GM21360 (cell line): Measurements from ENCODE around the gene EXTL1.

Experiments used
- ATAC-seq: cut with Tn5 transposase; IDR thresholded peaks from one replicate; pipeline ENCODE4 v1.9.1; 2021; ENCODE audit warnings: mild to moderate bottlenecking, moderate library complexity; ENCODE audit not compliant: unreplicated experiment

Gene EXTL1

DNA sequence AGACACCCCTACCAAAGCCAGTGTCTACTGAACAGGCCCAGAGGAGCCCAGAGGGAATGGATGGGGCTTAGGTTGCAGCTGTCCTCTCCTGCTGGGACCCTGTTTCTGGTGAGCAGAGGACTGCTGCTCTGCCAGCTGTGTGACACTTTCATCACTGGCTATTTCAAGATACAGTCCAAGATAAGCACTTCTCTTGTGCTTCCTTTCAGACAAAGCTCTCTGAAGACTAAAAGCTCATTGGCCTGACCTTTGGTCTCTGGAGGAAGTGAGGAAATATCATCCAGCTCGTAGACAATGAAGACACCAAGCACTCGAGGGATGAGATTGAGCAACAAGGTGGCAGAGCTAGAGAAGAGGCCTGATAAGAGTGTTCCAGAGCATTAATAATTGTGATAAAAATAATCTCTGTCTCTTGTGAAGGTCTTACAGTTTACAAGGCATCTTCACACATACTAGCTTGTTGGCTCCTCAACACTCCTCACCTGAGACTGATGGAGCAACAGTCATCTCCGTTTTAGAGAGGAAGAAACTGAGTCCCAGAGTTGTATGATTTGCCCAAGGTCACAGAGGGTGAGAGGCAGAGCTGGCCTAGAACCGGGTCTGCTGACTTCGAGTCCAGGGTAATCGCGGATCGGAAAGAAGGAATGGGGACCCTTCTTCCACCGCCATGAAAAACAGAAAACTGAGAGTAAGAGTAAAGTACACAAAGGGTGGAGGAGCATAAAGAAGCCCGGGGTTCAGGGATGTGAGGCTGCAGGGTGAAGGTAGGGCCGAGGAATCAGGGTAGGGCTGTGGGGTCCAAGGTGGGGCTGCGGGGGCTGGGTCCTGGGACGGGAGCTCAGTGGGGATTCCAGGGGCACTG, 24.4 kb upstream of the EXTL1 start:
- no peak for ATAC-seq

- peak; percentile 95 for ATAC-seq
These were observed 23.5 kb upstream of the EXTL1 start, which contains the start of gene PAFAH2 for GRCh38 chr1:25997828-25998761. Gene PAFAH2, minus strand, starts transcription at chr1:25998063. Its CDS starts 7,247 bp downstream, at chr1:25990816.

- no peak for ATAC-seq
These were observed 22.4 kb upstream of the EXTL1 start for GRCh38 chr1:25999041-25999800.

- ATAC-seq = no peak
These were observed 18.3 kb upstream of the EXTL1 start for GRCh38 chr1:26003262-26003661.

- ATAC-seq = no peak
These were observed 17.8 kb upstream of the EXTL1 start for GRCh38 chr1:26003756-26004155.

GRCh38 chr1:26005434-26006105, 16.0 kb upstream of the EXTL1 start:
- no peak for ATAC-seq

- ATAC-seq = no peak
These were observed 14.9 kb upstream of the EXTL1 start for GRCh38 chr1:26006710-26007109.

DNA sequence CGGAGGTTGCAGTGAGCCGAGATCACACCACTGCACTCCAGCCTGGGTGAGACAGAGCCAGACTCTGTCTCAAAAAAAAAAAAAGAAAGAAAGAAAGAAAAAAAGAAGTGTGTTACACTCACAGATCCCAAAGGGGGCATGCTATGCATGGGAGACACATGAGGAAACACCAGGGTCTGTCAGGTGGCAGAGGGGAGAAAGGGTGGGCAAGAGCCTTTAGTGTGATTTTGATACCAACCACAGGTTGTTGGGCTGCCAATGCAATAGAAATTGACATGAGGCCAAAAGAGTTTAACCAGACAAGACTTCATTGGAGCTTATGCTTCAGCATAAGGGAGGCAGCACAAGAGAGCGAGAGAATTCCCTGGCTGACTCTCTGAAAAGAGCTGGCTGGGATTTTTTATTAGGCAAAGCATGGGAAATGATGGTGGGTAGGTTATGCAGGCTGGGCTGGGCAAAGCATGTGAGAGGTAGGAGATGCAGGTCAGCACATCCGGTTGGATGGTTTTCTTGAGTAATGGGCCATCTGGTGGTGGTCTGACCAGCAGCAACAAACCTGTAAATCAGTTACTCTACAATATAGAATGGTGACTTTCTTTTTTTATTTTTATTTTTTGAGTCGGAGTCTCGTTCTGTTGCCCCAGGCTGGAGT, 11.7 kb upstream of the EXTL1 start:
- ATAC-seq = no peak

DNA sequence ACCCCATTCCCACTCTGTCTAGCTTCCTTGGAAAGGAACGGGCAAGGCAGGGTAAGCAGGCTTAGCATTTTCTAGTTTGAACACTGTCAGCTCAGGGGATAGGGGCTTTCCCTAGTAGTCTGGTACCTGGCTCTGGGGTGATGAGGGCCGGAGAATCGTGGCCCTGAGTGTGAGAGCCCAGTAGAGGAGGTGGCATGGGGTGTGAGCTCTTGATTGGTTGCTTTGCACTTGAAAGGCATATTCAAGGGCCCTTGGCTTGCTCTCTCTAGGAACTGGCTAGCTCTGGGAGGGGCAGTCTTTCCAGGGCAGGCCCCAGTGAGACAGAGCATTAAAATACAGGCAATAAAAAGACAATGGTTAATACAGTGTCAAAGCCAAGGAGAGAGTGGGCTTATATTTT, 10.8 kb upstream of the EXTL1 start:
- no peak for ATAC-seq

DNA sequence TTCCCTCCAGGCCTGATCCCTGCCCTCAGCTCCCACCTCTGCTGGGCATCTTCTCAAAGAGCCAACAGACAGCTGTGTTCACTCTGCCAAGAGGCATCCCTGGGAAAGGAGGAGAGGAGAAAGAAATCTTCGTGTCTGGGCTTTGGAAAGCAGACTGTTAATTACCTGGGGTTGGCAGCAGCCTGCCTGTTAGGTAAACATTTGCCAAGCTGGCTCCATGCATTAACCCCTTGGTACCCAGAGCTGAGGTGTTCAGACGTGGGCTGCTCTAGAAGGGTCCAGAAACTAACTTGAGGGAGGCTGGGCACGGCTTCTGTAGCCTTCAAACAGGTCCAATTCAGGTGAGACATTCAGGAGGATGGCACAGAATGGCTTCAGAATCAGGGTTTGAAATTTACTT, 8.7 kb upstream of the EXTL1 start:
- no peak for ATAC-seq

GRCh38 chr1:26014179-26014578, 7.4 kb upstream of the EXTL1 start:
- no peak for ATAC-seq

GRCh38 chr1:26015358-26015757, 6.2 kb upstream of the EXTL1 start:
- ATAC-seq = no peak

DNA sequence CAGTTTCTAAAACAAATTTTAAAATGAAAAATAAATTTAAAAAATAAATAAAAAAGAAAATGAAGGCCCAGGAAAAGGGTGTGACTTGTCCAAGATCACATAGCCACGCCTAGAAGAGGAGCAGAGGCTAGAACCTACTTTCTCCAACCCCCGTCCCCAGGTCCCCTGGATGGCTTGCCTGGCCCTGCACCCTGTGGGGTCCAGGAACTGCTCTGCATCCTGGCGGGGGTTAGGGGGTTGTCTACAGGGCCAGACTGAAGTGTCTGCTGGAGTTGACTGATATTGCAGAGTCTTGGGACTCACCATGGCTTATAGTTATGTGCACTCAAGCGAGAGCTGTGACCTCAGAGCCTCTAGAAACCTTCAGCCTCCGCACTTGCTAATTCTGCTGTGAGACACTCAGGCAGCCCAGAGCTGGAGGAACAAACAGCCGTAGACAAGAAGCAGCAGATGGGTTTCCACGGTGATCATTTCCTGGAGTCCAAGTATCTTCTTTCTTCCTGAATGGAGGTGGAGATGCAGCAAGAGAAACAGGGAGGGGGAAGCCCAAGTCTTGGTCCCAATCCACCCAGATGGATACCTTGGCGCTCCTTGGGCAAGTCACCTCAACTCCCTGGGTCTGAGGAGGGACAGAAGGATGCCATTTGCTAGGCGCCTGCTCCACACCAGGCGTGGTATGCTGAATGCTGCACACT, 5.2 kb upstream of the EXTL1 start:
- no peak for ATAC-seq

DNA sequence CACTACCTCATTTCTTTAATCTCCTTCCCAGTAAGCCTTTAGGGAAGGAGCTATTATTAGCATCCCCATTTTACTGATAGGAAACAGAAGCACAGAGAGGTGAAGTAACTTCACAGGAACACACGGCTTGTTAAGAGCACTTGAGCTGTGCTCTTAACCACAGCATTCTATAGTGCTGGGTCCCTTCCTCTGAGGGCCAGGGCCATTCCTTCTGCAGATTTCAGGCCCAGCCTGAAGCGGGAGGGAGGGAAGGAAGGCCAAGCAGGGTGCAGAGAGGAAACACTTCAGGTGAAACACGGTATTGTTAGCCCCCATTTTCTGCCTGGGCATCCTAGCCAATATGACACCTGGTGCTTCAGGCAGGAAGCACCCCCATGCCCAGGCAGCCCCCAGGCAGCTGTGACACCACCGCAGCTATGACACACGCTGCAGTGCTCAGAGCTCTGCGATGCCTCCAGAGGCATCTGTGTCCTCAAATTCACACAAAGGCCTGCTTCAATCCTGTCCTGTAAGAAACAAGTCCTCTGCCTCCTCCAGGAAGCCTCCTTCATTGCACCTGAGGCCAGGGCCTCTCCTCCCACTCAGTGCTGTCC, 4.5 kb upstream of the EXTL1 start:
- ATAC-seq = no peak

DNA sequence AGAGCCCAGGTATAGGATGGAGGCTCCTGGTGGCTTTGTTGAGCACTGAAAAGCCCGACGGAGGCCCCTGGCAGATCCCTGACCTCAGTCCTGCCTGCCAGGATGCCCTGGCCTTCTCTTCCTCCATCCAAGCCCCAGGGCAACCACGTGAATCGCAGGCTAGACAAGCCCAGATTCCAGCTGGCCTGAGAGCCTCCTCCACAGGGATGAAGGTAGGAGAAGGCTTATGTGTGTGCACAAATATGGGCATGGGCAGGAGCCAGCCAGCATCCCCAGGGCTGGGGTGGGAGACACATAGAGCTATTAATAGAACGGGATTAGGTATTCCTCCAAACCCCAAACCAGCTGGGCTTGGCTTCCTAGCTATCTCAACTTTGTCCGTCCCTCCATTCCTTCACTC, 4.0 kb upstream of the EXTL1 start:
- no peak for ATAC-seq

GRCh38 chr1:26019641-26020315, 1.8 kb upstream of the EXTL1 start:
- no peak for ATAC-seq

DNA sequence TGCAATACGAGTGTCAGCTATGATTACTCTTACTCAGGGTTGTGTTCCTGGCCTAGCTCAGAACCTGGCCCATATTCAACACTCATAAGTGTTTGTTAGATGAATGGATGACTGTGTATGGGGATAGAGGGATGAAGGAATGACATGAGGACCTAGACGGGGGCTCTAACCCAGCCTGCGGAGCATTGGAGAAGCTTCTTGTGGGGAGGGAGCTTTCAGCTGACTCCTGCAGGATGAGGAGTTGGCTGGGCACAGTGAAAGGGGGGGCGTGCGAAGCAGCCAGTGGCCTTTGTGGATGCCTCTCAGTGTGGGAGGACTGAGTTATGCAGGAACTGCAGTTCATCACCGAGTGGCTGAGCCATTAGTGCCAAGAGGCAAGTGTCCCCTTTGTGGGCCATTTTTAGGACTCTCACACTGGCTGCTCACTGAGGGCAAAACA, 1.2 kb upstream of the EXTL1 start:
- ATAC-seq = no peak

GRCh38 chr1:26020941-26021646, 481 bp upstream of the EXTL1 start:
- no peak for ATAC-seq
